HG03460 (cell line): ENCODE measurements around the gene ADARB2.

Source experiments
- ATAC-seq: cut with Tn5 transposase; IDR thresholded peaks from one replicate; pipeline ENCODE4 v1.9.1; 2021; ENCODE audit not compliant: unreplicated experiment

The ADARB2 gene

DNA sequence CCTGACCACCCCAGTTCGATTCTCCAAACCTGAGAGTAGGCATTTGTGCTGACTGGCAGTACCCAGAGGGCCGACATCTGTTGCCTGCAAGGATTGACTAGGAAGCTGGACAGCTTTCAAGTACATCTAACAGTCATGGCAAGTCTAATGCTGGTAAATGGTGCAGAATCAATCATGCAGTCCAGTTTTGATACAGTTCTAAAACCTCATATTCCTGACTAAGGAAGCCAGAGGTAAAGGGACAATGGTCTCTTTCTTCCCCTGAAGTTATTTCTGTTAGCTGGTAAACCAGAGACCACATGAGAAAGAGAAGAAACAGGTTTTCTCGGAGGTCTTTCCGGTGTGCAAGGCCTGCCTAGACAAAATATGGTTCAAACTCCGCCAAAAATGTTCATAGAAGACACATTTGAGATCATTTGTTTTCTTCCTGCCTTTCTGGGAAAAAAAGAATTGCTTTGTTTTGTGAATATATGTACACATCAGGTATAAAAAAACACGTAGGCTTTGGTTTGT, 584.0 kb downstream of the ADARB2 start:
- ATAC-seq: no peak

GRCh38 chr10:1152386-1153250, 584.7 kb downstream of the ADARB2 start:
- ATAC-seq: no peak

DNA sequence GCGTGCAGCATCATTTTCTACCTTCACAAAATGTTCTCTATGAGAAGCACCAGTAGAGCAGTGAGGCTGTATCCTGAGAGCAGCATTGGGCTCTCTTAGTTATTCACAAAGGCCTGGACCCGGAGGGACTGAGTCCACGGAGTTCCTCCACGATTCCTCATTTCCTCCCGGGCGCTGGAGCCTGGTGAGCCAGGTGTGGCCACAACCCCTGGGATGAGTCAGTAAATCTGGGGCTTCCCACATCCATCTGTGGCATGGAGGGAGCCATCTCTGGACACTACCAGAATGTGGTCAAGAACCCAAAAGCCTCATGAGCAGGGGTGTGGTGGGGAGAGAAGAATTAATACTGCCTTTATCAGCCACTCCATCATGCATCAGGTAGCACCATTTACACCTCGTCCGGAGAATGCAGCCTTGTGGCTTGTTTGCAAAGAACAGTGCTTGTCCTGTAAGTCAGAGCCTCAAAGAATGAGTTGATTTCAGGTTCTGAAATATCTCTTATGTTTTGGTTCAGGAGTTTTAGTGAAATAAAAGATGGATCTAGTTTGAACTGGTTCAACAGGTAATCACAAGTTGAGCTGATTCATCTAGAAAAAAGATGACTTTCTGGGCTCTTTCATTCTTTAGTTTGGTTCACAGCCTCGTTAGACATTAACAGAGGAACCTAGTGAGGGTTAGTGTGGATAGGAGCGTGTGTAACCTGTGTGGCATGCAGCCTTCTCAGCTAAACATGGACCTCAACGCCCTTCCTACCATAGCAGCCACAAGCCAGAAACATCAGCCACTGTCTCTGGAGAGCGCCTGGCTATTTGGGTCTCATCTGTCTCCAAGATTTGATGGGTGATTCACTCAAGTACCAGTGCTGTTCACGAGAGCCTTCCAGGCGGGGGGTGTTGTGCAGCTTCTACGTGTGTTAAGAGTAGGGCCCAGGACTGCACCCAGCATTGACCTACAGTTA, 586.0 kb downstream of the ADARB2 start:
- no peak for ATAC-seq

DNA sequence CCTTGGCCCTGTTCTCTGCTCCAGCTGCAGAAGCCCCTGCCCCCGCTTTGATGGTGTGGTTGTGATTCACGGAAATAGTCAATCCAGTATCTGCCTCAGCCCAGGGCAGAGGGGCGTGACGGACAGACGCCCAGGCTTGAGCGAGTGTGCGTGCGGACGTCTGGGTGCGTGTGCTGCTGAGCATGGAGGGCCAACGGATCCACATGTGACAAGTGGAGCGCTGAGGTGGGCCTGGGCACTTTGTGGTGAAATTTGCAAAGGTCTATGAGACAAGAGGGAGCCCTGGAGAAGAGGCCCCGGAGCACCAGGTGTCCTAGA, 586.7 kb downstream of the ADARB2 start:
- ATAC-seq: no peak

- no peak for ATAC-seq
Observed at GRCh38 chr10:1149793-1150637, 587.3 kb downstream of the ADARB2 start.

DNA sequence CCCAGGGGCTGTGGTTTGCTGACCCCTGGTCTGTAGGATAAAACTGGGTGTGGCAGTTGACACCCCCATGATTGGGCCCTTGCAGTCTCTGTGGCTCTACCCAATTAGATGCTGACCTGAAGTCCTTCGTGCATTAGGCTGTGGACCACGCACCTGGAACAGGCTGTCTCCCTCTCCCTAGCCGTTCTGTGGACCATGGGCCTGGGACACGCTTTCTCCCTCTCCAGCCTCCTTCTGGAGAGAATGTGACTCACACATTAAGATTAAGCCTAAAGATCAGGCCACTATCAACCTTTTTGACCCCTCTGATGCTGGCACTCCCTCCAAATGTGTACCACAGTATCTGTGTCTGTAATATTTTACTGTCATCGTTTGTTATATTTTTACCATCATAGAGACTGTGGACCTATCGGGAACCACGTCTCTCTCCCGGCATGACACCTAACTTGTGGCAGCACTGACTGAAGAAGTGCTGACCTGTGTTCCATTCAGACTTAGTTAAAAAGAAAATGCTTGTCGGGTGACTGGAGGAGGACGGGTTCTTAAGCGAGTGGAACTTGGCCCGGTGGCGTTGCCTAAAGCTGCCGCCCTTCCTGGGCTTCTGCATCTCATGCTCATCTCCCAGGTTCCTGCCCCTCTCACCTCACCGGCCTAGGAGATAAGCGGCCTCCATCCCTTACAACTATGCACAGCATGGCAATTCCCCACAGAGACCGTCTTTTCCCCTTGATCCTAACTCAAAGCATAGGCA, 588.3 kb downstream of the ADARB2 start:
- ATAC-seq: no peak

DNA sequence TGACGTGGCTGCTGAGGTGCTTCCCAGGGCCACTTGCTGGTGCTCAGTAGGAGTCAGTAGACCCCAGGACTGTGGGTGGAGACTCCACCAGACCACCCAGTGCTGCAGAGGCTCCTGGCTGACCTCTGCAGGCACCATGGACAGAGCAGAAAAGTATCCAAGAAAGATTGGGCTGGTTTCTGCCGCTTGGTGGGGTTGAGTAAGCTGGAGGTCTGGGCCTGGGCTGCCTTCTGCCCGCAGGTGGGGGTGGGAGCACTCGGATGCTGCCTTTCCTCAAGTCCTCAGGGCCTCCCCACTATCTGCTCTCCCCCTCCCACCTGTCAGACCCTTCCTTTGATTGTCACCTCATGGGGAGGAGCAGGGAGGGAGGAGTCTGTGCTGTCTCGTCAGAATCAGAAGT, 589.5 kb downstream of the ADARB2 start:
- ATAC-seq: no peak

GRCh38 chr10:1142596-1142995, 594.7 kb downstream of the ADARB2 start:
- ATAC-seq: no peak

- no peak for ATAC-seq
Observed at GRCh38 chr10:1141701-1142100, 595.6 kb downstream of the ADARB2 start.

DNA sequence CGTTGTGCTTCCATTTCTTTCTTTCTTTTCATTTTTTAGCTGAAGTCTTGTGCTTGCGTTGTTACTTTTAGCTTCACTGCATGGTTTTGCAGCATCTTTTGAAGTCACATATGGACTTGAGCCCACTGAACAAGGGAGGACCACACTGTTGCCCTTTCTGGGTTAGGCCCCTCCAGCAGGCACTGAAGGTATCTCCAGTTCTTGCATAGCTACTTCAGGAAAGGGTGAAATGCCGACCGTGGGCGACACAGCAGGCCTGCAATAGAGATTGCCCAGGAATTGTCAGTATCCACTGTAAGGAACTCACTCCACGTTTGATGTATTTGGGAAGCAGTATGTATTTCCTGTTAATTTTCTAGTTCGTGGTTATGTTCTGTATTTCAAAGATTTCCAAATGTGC, 596.1 kb downstream of the ADARB2 start:
- no peak for ATAC-seq

GRCh38 chr10:1138529-1138928, 598.8 kb downstream of the ADARB2 start:
- ATAC-seq: no peak

GRCh38 chr10:1137499-1138163, 599.7 kb downstream of the ADARB2 start:
- ATAC-seq: no peak

DNA sequence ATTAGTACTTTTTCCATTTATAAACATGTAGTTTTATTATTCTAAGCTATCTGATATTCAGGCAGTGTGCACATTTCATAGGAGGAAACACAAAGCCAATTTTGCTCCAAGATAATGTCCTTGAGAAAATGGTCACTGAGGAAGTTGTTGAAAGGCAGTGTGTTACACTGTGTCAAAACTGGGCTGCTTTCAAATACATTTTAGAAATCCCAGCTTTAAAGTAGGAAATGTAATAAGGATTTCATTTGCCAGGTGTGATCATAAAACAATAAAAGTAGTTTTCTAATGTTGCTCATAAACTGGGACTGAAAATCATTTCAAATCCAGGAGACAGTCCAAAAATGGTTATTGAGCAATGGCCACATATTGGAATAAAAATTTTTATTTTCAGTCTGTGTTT, 601.1 kb downstream of the ADARB2 start:
- no peak for ATAC-seq

DNA sequence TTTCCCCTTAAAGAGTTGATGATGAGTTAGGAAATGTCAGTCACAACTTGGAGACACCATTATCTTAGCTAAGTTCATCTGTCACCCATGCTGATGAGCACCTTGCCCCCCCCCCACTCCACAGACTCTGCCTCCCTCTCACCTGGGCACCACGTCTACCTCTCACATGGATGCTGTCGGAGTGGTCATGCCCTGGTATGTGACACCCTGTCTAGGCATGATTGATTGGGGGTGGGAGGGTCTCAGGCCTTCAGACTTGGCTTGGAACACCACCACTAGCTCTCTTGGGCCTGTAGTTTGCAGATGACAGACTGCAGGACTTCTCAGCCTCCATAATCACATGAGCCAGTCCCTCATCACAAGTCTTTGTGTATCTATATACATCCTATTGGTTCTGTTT, 603.2 kb downstream of the ADARB2 start:
- no peak for ATAC-seq

- ATAC-seq: no peak
Observed at GRCh38 chr10:1133495-1134045, 603.8 kb downstream of the ADARB2 start.

- ATAC-seq: no peak
Observed at GRCh38 chr10:1132584-1132983, 604.7 kb downstream of the ADARB2 start.

- no peak for ATAC-seq
Observed at GRCh38 chr10:1130995-1131790, 606.1 kb downstream of the ADARB2 start.

DNA sequence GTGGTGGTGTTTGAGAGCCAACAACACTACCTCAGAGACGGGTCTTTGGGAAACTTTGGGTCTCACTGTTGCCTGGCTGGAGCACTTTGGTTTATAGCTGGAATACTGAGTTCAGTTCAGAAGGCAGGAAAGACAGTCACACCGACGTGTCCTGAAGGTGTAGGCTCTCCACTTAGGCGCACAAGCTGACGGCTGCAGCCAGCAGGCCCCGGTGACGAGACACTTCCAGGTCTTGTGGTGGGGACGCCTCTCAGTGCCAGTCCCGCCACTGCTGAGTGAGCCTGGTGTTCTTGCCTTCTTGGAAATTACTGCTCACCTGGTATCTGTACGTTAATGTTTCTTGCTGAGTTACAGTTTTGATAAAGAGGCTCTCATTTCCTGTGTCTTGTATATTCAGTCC, 607.1 kb downstream of the ADARB2 start:
- ATAC-seq: no peak

- no peak for ATAC-seq
Observed at GRCh38 chr10:1128649-1129048, 608.7 kb downstream of the ADARB2 start.
